GM12874 (cell line): Measurements from ENCODE around the gene DSC2.

Source experiments
- CTCF ChIP-seq: IDR thresholded peaks from 2 replicates; pipeline ENCODE4 v1.5.1; 2011; ENCODE audit warnings: low read depth, mild to moderate bottlenecking, control low read depth, low read length, moderate library complexity; ENCODE audit not compliant: insufficient read depth

The DSC2 gene

GRCh38 chr18:31093880-31094279 is 8.3 kb downstream of the DSC2 start:
- no peak for TF ChIP-seq CTCF

GRCh38 chr18:31093294-31093693 is 8.9 kb downstream of the DSC2 start:
- no peak for TF ChIP-seq CTCF

- TF ChIP-seq CTCF = no peak
These were observed 10.9 kb downstream of the DSC2 start for GRCh38 chr18:31091350-31091749.

GRCh38 chr18:31088532-31088931 is 13.7 kb downstream of the DSC2 start:
- no peak for TF ChIP-seq CTCF

- no peak for TF ChIP-seq CTCF
These were observed 22.2 kb downstream of the DSC2 start for GRCh38 chr18:31079973-31080372.

GRCh38 chr18:31077878-31078277 is 24.3 kb downstream of the DSC2 start:
- TF ChIP-seq CTCF = no peak

- no peak for TF ChIP-seq CTCF
These were observed 30.0 kb downstream of the DSC2 start for GRCh38 chr18:31072175-31072574.

GRCh38 chr18:31070206-31070605 is 32.0 kb downstream of the DSC2 start:
- TF ChIP-seq CTCF = no peak
